GM21447 (cell line): ENCODE data around the gene SPATA3.
"Not testable (repeated sequence)": the region's sequence is repeated elsewhere in the genome, so short reads cannot be mapped to it uniquely, and the experiment has no call there.

Source experiments
- ATAC-seq: cut with Tn5 transposase; IDR thresholded peaks from one replicate; pipeline ENCODE4 v1.9.1; 2021; ENCODE audit not compliant: unreplicated experiment

SPATA3 gene

GRCh38 chr2:230968314-230968713 is 27.6 kb upstream of the SPATA3 start:
- ATAC-seq: not testable (repeated sequence)

GRCh38 chr2:230968921-230969658 is 26.8 kb upstream of the SPATA3 start:
- ATAC-seq: no peak

- ATAC-seq: no peak
Observed at GRCh38 chr2:230969659-230970015, 26.3 kb upstream of the SPATA3 start.

- no peak for ATAC-seq
Observed at GRCh38 chr2:230972046-230972445, 23.9 kb upstream of the SPATA3 start.

GRCh38 chr2:230974096-230974913 is 21.6 kb upstream of the SPATA3 start:
- ATAC-seq: peak; percentile 85

- ATAC-seq: no peak
Observed at GRCh38 chr2:230975927-230976326, 20.0 kb upstream of the SPATA3 start.

GRCh38 chr2:230976671-230977171 is 19.2 kb upstream of the SPATA3 start:
- no peak for ATAC-seq

GRCh38 chr2:230980468-230980867 is 15.5 kb upstream of the SPATA3 start:
- no peak for ATAC-seq

GRCh38 chr2:230981704-230982103 is 14.2 kb upstream of the SPATA3 start:
- no peak for ATAC-seq

DNA sequence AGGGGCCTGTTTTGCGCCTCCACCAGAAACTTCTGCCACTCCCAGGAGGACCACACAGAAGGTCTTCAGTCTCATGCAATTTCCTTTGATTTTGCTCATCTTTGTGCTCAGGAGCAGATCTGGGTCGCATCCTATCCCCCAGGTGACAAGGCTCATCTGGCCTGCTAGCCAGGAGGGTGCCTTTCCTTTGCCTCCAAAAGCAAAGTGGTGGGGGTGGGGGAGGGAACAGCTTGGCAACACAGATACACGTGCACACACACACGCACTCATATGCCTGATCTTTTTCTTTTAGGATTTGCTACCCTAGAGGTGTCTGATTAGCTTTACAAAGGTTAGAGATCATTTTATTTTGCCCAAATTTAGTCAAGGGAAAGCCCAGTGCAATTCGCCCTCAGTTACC is 13.8 kb upstream of the SPATA3 start:
- ATAC-seq: no peak

GRCh38 chr2:230982528-230982927 is 13.4 kb upstream of the SPATA3 start:
- ATAC-seq: no peak

GRCh38 chr2:230983566-230983965 is 12.4 kb upstream of the SPATA3 start:
- ATAC-seq: no peak

DNA sequence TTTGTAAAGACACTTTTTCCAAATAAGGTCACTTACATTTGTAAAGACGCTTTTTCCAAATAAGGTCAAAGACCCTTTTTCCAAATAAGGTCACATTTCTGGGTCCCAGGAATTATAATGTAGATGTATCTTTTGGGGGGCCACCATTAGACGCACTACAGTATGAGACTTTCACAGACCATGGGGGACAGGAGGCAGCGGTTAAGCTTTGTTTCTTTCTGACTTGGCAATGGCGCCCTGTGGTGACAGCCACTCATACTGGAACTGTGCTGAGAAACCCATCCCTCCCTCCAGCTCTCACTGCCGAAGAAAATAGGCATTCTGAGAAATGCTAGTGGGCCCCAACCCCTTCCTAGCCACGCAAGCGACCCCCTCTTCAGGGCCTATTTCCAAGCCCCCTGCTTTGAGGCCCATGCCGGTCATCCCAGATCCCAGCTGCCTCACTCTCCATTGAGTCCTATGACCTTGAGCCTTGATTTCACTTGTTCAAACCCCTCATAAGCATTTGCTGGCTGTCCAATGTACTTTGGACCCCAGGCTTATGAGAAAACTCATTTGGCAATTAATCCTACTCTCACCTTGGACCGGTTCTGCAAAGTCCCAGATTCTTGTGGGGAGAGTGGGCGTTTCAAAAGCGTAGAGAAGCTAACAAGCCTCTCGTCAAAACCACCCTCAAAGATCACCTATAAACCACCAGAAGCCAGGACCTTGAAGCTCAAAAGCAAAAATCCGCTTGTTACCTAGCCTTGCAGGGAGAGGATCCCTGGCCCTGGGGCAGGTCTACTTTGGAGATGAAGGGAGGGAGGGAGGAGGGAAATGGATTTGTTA is 11.3 kb upstream of the SPATA3 start:
- ATAC-seq: peak; percentile 65

DNA sequence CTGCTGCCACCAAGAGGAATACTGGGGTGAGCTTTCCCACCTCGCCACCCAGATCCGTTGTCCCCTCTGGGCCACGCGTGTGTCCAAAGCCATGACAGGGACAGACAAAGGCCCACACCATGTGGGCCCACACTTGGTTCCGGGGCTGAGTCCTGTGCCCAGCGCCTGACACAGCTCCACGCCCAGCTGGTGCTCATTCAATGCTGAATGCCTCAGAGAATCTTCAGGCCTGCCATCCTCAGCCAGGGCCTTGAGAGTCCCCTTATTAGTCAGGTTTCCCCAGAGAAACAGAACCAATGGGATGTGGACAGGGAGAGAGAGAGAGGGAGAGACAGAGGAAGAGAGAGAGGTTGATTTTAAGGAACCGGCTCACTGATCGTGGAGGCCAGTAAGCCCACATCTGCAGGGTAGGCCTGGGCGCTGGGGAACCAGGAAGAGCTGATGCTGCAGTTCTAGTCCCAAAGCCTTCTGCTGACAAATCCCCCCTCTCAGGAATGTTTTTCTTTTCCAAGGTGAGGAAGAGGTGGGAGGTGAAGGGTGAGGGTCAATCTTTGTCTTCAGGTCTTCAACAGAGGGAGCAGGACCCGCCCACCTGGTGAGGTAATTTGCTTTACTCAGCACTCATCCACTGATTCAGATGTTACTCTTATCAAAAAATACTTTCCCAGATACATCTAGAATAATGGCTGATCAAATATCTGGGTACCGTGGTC is 10.2 kb upstream of the SPATA3 start:
- ATAC-seq: no peak

DNA sequence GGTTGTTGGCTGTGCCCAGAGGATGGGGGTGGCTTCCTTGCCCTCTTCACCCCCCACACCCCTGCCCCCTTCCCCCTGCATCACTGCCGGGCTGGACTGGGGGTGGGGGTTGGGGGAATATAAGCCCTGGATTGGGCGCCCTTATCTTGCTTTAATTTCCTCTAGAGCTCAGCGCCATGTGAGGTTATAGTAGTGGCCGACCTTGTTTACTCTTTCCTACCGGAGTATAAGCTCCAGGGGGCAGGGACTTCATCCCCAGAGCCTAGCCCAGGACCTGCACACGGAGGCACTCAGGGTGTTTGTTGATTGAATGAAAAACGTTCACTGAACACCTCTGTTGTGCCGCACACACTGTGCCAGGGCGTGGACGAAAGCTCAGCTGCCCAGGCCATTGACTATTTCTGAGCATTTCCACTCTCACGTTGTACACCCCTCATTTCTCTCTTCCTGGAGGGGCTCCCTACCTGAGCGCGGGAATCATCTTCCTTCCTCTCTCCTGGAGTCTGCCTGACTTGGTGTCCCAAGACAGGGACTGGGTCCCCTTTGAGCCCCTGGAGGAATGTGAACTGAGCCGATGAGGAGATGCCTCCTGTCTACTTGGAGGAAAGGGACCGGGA is 9.3 kb upstream of the SPATA3 start:
- no peak for ATAC-seq

GRCh38 chr2:230987137-230988020 is 8.5 kb upstream of the SPATA3 start:
- peak; percentile 27 for ATAC-seq

GRCh38 chr2:230989731-230990130 is 6.2 kb upstream of the SPATA3 start:
- ATAC-seq: no peak

DNA sequence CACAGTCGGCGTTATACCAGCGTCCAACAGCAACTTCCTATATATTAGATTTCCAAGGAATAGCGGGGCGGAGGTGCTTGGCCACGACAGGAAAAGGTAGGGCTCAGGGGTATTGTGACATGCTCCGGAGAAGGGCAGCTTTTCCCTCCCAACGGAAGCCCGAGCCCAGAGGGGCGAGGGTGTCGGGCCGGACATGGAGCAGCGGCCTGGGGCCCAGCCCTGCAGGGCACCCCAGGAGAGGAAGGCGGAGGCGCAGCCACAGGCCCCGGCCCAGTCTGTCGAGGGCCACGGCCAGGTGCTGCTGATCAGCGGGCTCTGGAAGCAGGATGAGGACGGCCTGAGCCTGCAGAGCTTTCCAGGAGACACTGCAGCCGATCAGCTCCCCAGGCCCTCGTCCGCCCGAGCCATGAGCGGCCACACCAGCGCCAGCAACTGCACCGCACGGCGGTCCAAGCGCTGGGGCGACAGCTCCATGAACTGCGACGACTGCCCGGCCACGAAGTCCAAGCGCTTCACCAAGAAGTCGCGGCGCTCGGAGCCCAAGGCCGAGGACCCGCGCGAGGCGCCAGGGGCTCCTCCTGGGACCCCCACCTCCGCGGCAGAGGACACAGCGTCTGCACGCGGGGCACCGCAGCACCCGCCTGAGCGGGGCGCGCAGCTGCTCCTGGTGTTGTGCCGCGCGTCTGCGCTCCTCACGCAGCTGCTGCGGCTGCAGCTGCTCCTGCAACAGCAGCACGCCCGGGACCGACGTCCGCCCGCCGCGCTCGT is 5.6 kb upstream of the SPATA3 start:
- ATAC-seq: no peak

- ATAC-seq: no peak
Observed at GRCh38 chr2:230990899-230991150, 5.1 kb upstream of the SPATA3 start.
